Loucy (cell line): ENCODE results near the gene MYLK3.
"Not testable (repeated sequence)": the region's sequence is repeated elsewhere in the genome, so short reads cannot be mapped to it uniquely, and the experiment has no call there.

Source experiments
- H2AFZ ChIP-seq: fragments of 200-600 bp; sonication (generic); 2 replicates; pipeline ENCODE4 v1.6.0; 2016; ENCODE audit warnings: antibody characterized with exemption, mild to moderate bottlenecking, low read length, moderate library complexity
- H3F3A ChIP-seq: fragments of 200-600 bp; 2 replicates; pipeline ENCODE4 v1.6.0; 2016; ENCODE audit warnings: antibody characterized with exemption, low read depth, mild to moderate bottlenecking
- H3K27me3 ChIP-seq: fragments of 200-600 bp; sonication (generic); 2 replicates; pipeline ENCODE4 v1.6.1; 2014; ENCODE audit warnings: low read length, mild to moderate bottlenecking; ENCODE audit not compliant: insufficient read depth, poor library complexity, severe bottlenecking
- H3K36me3 ChIP-seq: fragments of 200-600 bp; sonication (generic); 2 replicates; pipeline ENCODE4 v1.6.1; 2016; ENCODE audit warnings: low read length; ENCODE audit not compliant: insufficient read depth
- H3K4me1 ChIP-seq: fragments of 200-600 bp; sonication (generic); 2 replicates; pipeline ENCODE4 v1.5.1; 2014; ENCODE audit warnings: low read length, mild to moderate bottlenecking; ENCODE audit not compliant: insufficient read depth, poor library complexity, severe bottlenecking
- H3K4me2 ChIP-seq: fragments of 200-600 bp; sonication (generic); 2 replicates; pipeline ENCODE4 v1.6.0; 2014; ENCODE audit warnings: antibody characterized with exemption, low read length, low read depth, mild to moderate bottlenecking; ENCODE audit not compliant: poor library complexity, severe bottlenecking
- H3K4me3 ChIP-seq: fragments of 200-600 bp; sonication (generic); 2 replicates; pipeline ENCODE4 v1.5.1; 2014; ENCODE audit warnings: low read length, mild to moderate bottlenecking, mixed read lengths; ENCODE audit not compliant: poor library complexity, severe bottlenecking
- H3K79me2 ChIP-seq: fragments of 200-600 bp; sonication (generic); 2 replicates; pipeline ENCODE4 v1.6.1; 2014; ENCODE audit warnings: low read length; ENCODE audit not compliant: insufficient read depth
- H3K9ac ChIP-seq: fragments of 200-600 bp; sonication (generic); 2 replicates; pipeline ENCODE4 v1.6.0; 2014; ENCODE audit warnings: mild to moderate bottlenecking, low read depth, low read length, moderate library complexity; ENCODE audit not compliant: poor library complexity, severe bottlenecking
- H3K9me2 ChIP-seq: fragments of 200-600 bp; sonication (generic); replicated peaks from 2 replicates; pipeline ENCODE4 v1.6.1; 2016; ENCODE audit warnings: low read depth, low read length, mixed read lengths
- H3K9me3 ChIP-seq: fragments of 200-600 bp; sonication (generic); 2 replicates; pipeline ENCODE4 v1.6.1; 2014; ENCODE audit warnings: mild to moderate bottlenecking, antibody characterized with exemption, low read length, low read depth; ENCODE audit not compliant: insufficient read depth
- H4K20me1 ChIP-seq: fragments of 200-600 bp; sonication (generic); 2 replicates; pipeline ENCODE4 v1.6.0; 2014; ENCODE audit warnings: antibody characterized with exemption, low read length, mild to moderate bottlenecking; ENCODE audit not compliant: insufficient read depth, poor library complexity, severe bottlenecking
- CTCF ChIP-seq: fragments of 200-600 bp; sonication (generic); conservative IDR thresholded peaks from 2 replicates; pipeline ENCODE4 v1.5.1; 2014; ENCODE audit warnings: mild to moderate bottlenecking, antibody characterized with exemption, low read length
- EZH2phosphoT487 ChIP-seq: fragments of 200-600 bp; IDR thresholded peaks from 2 replicates; pipeline ENCODE4 v1.6.1; 2018; ENCODE audit warnings: antibody characterized with exemption, mild to moderate bottlenecking, moderate library complexity, borderline replicate concordance

Gene MYLK3

GRCh38 chr16:46686815-46687473 is 61.2 kb downstream of the MYLK3 start:
- H3F3A ChIP-seq = no peaks in the 10 kb centered on the region
- peaks cover 45% of the 10 kb centered on the region for H3K4me1 ChIP-seq
- H3K79me2 ChIP-seq = peaks cover 74% of the 10 kb centered on the region
- no peaks in the 10 kb centered on the region for H3K27me3 ChIP-seq
- peaks cover 3% of the 10 kb centered on the region; the same call in 1 of the 2 replicates for H3K36me3 ChIP-seq
- no peaks in the 10 kb centered on the region for H3K9me2 ChIP-seq
- H3K4me2 ChIP-seq = peak overlapping the region; percentile 79
- H2AFZ ChIP-seq = no peak overlapping the region
- peaks cover 65% of the 10 kb centered on the region for H4K20me1 ChIP-seq
- peak overlapping the region; percentile 43 for H3K9ac ChIP-seq
- peak overlapping the region; percentile 92 for H3K4me3 ChIP-seq
- TF ChIP-seq CTCF = no peak
- TF ChIP-seq EZH2phosphoT487 = no peak
- no peaks in the 10 kb centered on the region for H3K9me3 ChIP-seq

- H3K4me1 ChIP-seq = peaks cover 16% of the 10 kb centered on the region
- H3K27me3 ChIP-seq, H3K4me2 ChIP-seq, H3K4me3 ChIP-seq, H3K9me2 ChIP-seq, H3K9me3 ChIP-seq, H3K9ac ChIP-seq, H3F3A ChIP-seq, H2AFZ ChIP-seq: not testable (repeated sequence)
- peaks cover 31% of the 10 kb centered on the region for H4K20me1 ChIP-seq
- peaks cover 40% of the 10 kb centered on the region; the same call in 1 of the 2 replicates for H3K36me3 ChIP-seq
- H3K79me2 ChIP-seq = peaks cover 39% of the 10 kb centered on the region
Measured at GRCh38 chr16:46681867-46682266, 66.3 kb downstream of the MYLK3 start.

DNA sequence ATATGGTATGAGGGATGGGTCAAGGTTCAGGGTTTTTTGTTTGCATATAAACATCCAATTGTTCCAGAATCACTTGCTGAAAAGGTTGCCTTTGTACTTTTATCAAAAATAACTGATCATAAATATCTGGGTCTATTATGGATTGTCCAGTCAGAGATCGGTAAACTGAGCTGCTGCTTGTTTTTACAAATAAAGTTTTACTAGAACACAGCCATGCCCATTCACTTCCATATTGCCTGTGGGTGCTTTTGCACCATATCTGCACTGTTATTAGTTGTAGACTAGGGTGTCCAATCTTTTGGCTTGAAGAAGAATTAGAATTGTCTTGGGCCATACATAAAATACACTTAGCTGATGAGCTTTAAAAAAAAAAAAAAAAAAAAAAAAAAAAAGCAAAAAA is 70.2 kb downstream of the MYLK3 start:
- not testable (repeated sequence) for H3K4me1 ChIP-seq, H3K9ac ChIP-seq, H3K9me3 ChIP-seq, H3F3A ChIP-seq, H3K4me2 ChIP-seq, H4K20me1 ChIP-seq, H3K9me2 ChIP-seq, H3K4me3 ChIP-seq, H2AFZ ChIP-seq, H3K79me2 ChIP-seq, H3K27me3 ChIP-seq
- peaks cover 71% of the 10 kb centered on the region; the same call in 1 of the 2 replicates for H3K36me3 ChIP-seq

DNA sequence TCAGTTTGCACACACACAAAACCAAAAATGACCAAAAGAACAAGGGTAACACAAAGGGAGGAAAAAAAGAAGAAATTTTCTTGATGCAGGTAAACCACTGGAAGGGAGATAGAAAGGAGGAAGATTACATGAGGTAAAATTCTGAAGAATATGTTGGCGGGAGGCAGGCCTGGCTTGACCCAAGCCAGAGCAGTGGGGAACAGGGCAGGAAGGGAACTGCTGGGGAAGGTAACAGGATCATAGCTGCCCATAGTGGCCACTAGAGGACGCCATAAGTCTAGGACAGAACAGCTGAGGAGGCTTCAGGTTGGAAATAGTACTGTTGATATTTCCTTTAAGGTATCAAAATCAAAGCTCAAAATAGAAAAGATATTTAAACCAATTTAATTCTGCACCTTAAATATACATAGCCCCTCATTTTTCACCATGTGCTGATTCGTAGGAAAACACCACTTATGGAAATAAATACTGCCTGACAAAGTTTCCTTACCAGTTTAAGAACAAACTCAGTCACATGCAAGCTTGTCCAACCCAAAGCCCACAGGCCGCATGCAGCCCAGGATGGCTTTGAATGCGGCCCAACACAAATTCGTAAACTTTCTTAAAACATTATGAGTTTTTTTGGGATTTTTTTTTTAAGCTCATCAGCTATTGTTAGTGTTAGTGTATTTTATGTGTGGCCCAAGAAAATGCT is 74.7 kb downstream of the MYLK3 start:
- Histone ChIP-seq H3K9ac (no peak overlapping the region), H3K27me3 (no peaks in the 10 kb centered on the region), H2AFZ (no peak overlapping the region), H3K79me2 (no peaks in the 10 kb centered on the region), H3K4me3 (no peak overlapping the region), H3K4me1 (no peaks in the 10 kb centered on the region), H3K9me2 (no peaks in the 10 kb centered on the region), H3F3A (no peaks in the 10 kb centered on the region), H4K20me1 (no peaks in the 10 kb centered on the region), H3K36me3 (peaks cover 80% of the 10 kb centered on the region; the same call in 1 of the 2 replicates), H3K4me2 (no peak overlapping the region), H3K9me3 (no peaks in the 10 kb centered on the region)
- TF ChIP-seq CTCF (peak; percentile 95), EZH2phosphoT487 (no peak)
